ENCODE measurements around the gene UBXN6.

GRCh38 chr19:4503825-4504170 is 46.2 kb upstream of the UBXN6 start:
- TF ChIP-seq, protein P1, sequence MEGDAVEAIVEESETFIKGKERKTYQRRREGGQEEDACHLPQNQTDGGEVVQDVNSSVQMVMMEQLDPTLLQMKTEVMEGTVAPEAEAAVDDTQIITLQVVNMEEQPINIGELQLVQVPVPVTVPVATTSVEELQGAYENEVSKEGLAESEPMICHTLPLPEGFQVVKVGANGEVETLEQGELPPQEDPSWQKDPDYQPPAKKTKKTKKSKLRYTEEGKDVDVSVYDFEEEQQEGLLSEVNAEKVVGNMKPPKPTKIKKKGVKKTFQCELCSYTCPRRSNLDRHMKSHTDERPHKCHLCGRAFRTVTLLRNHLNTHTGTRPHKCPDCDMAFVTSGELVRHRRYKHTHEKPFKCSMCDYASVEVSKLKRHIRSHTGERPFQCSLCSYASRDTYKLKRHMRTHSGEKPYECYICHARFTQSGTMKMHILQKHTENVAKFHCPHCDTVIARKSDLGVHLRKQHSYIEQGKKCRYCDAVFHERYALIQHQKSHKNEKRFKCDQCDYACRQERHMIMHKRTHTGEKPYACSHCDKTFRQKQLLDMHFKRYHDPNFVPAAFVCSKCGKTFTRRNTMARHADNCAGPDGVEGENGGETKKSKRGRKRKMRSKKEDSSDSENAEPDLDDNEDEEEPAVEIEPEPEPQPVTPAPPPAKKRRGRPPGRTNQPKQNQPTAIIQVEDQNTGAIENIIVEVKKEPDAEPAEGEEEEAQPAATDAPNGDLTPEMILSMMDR (IDR thresholded peaks at IDR 0.05) = no peak
- no peak for TF ChIP-seq POLR2AphosphoS5 (IDR thresholded peaks at IDR 0.05; ENCODE audit: insufficient read depth in 1 of 2, low read depth in 1 of 2)

Data from vagina (tissue), 2 donors.